SKM-1 (cell line): ENCODE results near the gene PLVAP.

Experiments used
- DNase-seq: peaks from one replicate; lab custom pipeline; 2025; ENCODE audit not compliant: unreplicated experiment; lab: John Stamatoyannopoulos, UW

The PLVAP gene

DNA sequence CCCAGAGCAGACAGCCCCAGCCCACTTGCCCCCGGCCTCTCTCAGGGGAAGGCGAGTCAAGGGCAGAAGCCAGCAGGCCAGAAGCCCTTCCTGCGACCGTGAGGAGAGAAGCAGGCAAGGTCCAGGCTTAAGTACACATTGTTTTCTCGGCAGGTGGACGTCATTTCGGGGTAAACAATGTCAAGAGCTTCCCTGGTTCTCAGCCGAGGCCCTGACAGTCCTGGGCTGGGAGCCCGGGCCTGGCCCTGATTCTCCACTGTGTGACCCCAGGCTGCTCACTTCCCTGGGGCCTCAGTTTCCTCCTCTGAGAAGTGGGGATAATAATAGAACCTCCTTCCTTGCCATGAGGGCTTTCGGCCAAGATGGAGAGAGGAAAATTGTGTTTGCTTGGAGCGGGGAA is 19.4 kb downstream of the PLVAP start:
- no peak for DNase-seq

DNA sequence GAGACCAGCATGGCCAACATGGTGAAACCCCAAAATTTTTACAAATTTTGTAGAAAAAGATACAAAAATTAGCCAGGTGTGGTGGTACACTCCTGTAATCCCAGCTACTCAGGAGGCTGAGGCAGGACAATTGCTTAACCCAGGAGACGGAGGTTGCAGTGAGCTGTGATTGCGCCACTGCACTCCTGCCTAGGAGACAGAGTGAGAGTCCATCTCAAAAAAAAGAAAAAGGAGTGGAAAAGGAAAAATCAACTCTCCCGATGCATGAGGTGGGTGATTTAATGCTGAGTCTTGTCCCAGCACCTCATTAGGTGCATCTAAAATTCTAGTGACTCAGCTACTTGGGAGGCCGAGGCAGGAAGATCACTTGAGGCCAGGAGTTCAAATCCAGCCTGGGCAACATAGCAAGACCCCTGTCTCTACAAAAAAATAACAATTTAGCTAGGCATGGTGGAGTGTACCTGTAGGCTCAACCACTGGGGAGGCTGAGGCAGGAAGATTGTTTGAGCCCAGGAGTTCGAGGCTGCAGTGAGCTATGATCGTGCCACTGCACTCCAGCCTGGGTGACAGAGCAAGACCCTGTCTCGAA is 20.0 kb downstream of the PLVAP start:
- DNase-seq = no peak

DNA sequence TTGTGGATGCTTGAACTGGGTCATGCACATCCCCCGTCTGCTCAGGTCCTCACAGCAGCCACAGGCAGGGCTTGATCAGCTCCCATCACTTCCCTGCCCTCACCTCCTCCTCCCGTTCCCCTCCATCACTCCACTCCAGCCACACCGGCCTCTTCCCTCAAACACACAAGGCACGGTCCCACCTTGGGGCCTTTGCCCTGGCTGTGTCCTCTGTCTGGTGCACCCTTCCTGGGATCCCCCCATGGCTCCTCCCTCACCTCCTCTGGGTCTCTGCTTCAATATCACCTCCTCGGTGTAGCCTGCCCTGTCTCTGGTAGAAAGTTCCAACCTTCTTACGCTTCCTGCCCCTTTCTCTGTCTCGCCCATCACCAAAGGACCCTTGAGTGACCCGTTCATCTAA is 23.8 kb downstream of the PLVAP start:
- no peak for DNase-seq

DNA sequence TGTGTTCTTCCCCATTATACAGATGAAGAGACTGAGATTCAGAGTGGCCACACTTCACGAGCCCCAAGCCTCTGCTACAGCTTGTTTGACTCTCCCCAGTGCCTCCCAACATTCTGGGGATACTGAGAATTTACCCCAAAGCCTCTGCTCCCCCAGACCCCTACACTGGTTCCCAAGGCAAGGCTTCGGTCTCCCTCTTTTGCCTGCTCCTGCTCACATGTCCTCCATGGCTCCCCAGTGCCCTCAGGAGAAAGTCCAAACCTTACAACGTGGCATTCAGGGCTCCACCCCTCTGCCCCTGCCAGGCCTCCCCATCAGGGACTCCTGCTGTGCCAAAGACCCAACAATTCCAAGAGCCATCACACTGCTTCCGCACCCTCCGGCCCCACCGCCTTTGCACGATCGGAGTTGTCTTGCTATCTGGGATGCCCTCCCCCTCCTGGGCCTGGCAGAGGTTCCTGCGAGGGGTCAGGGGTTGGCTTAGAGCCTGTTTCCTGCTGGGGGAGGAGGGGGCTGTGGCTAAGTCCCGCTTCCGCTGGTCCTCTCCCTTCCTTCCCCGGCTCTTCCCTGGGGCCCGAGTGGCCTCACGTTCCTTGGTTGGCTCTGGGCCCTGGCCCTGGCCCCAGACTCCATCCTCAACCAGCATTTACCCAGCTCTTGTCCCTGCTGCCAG is 24.4 kb downstream of the PLVAP start:
- DNase-seq = no peak

DNA sequence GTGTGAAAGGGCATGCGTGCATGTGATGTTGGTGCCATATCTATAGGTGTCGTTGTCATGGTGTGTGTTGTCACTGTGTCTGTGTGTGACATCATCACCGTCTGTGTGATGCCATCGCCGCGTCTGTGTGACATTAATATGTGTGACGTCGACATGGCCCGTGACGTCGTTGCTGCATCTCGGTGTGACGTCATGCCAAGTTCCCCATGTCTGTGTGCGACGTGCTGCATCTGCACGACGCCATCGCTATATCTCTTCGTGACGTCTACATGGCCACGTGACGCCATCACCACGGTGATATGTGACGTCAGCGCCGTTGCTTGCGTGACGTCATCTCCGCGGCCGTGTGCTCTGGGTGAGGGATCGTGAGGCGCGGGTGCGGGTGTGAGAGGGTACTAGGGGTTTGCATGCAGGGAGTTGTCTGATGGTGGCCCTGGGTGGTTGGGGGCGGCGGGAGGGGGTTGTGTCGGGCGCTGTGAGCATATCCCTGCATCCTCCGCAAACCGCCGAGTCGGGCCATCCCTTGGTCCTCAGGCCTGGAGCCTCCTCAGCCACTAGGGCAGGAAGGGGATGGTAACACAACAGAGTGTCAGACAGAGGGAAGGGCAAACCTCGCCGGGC is 25.2 kb downstream of the PLVAP start:
- no peak for DNase-seq

DNA sequence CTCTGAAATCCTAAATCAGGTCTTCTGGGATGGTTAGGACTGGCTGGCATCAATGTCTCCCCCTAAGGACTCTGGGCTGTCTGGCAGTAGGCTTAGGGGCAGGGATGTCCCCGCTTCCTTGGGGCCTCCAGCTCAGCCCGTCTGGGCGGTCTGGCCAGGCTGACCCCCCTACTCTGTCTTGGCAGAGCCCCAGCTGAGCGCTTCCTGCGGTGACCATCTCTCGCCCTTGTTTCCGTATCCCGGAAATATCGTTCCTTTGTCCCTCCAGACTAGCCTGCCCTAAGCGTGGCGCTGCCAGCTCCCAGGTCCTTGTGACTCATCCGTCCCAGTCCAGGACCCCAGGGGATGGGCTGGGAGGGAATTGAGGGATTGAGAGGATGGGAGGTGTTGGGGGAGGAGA is 28.4 kb downstream of the PLVAP start:
- no peak for DNase-seq

DNA sequence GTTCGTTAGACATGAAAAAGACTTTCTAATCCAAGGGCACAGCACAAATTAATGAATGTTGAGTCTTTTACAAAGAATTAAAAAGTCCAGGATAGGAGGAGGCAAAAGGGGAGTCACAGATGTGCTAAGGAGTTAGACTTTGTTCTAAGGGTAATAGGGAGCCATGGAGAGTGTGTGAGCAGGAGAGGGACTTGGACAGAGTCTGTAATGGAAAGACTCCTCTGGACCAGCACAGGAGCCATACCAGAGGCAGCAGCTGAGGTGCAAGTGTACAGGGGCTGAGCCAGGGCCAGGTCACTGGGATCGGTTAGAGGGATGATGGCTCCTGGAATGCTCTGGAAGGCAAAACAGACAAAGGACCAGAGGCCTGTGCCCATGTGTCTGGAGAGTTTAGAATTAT is 29.3 kb downstream of the PLVAP start:
- DNase-seq = no peak

DNA sequence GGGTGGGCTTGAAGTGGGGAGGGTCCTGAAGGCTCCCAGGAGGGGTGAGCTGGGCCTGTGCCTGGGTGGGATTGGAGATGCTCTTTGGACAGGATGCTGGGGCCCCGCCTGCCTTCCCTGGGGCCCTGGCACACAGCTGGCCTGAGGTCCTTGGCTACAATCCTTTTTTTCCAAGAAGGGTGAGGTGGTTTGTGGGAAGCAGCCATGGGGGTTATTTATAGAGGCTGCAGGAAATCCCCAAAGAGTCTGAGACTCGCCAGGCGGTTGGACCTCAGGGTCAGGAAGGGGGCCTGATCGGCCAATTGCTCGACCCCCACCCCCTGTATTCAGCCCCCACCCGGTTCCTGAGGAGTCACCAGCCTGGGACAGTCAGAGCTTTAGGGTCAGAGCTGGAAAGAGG is 29.8 kb downstream of the PLVAP start:
- DNase-seq = no peak

DNA sequence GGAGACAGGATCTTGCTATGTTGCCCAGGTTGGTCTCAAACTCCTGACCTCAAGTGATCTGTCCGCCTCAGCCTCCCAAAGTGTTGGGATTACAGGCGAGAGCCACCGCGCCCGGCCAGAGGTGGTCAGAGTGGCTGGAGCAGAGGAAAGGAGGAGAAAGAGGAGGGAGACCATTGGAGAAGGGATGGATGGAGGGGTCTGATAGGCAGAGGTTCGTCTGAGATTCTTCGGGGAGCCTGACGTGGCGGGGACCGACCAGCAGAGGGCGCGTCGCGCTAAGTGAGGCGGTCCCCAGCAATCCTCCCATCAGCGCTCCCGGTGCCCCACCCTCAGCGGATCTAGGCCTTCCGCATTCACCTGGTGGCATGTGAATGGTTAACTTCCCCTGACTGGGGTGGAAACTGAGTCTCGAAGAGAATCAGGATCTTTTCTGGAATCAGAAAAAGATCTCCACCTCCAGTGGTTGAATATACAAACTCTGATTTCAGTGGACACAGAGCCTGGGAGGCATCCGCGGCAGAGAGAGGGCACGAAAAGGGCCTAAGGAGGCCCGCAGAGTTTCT is 31.0 kb downstream of the PLVAP start:
- peak; percentile 12 for DNase-seq

DNA sequence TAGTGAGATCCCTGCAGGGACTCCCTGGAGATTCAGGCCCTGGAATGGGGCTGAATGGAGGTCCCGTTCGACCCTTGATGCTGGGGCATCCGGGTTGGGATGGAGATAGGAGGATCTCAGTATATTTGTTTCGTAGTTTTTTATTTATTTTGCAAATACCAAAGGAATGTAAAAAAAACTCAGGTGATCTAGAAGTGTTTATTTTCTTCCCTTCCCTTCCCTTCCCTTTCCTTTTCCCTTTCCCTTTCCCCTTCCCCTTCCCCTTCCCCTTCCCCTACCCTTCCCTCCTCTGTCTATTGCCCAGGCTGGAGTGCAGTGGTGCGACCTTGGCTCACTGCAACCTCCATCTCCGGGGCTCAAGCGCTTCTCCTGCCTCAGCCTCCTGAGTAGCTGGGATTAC is 35.3 kb downstream of the PLVAP start:
- no peak for DNase-seq

DNA sequence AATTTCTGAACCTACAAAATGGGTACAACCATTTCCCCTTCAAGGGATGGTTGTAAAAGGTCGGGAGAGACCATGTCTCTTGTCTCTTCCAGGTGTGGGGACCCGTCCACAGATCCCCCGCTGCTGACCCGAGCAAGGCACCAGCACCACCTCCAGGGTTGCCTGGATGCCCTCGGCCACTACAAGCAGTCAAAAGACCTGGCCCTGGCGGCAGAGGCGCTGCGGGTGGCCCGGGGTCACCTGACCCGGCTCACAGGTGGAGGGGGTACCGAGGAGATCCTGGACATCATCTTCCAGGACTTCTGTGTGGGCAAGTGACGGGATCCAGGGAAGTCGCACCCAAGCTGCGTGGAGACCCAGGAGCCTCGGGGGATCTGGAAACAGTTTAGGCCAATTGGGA is 35.8 kb downstream of the PLVAP start:
- DNase-seq = no peak

DNA sequence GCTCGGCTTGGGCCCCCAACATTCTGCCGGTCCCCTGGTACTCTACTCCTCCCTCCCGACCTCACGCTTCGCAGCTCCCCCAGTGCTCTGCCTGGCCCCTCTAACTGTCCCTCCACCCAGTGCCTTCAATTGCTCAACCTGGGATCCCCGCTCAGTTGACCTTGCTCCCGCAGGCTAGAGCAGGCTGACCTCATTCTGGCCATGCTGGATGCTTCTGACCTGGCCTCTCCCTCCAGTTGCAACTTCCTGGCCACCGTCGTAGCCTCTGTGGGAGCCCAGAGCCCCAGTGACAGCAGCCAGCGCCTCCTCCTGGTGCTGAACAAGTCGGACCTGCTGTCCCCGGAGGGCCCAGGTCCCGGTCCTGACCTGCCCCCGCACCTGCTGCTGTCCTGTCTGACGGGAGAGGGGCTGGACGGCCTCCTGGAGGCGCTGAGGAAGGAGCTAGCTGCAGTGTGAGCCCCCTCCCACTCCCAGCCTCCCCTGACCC is 36.2 kb downstream of the PLVAP start:
- DNase-seq = no peak

DNA sequence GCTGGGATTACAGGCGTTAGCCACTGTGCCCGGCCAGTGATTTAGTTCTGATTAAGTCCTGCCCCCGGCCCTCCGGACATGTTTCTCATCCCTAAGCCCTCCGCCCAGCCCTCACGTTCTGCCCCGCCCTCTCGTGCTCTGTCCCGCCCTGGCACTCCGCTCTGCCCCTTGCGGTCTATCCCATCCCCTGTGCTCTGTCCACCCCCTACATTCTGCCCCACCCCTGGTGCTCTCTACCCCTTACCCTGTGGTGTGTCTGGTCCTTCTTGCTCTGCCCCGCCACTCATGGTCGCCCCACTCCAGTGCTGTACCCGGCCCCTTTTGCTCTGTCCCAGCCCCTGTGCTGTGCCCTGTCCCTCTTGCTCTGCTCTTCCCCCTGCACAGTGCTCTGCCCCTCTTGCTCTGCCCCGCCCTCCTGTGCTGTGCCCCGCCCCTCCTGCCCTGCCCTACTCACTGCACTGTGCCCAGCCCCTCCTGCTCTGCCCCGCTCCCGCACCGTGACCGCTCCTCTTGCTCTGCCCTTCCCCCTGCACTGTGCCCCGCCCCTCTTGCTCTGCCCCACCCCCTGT is 36.8 kb downstream of the PLVAP start:
- DNase-seq = no peak

DNA sequence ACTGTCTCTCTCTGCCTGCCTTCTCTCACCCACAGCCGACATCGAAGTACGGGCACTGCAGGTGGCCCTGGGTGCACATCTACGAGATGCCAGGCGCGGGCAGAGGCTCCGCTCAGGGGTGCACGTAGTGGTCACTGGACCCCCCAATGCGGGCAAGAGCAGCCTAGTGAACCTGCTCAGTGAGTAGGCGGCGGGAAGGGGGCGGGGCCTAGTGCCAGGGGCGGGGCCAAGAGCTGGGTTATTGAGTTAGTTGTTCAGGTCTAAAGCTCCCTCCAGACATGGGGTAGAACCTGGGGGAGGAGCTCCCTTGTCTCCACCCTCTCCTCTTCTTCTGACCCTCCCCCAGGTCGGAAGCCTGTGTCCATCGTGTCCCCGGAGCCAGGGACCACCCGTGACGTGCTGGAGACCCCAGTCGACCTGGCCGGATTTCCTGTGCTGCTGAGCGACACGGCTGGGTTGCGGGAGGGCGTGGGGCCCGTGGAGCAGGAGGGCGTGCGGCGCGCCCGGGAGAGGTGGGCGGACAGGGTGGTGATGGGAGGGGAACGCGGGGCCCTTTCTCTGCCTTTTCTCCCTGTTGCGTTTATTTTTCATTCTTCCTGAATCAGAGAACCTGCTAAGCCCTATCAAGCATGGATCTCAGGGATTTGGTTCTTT is 37.9 kb downstream of the PLVAP start:
- DNase-seq = no peak

DNA sequence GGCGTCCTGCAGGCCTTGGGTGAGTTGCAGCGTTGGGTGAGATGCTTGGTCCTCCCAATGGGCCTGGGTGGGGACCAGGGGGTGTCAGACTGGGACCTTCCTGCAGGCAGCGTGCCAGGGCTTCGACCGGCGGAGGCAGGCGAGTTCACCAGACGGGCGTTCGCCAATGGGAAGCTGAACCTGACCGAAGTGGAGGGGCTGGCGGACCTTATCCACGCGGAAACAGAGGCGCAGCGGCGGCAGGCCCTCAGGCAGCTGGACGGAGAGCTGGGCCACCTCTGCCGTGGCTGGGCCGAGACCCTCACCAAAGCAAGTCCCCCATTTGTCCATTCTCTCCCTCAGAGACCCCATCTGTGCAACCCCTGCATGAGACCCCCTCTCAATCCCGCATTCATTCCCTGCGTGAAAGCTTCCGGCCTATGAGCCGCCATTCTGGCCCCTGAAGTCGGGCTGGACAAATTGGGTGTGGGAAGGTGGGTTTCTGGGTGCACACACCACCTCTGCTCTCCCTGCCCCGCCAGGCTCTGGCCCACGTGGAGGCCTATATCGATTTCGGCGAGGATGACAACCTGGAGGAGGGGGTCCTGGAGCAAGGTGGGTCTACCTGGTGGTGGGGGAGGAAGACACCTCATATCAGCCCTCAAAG is 38.6 kb downstream of the PLVAP start:
- no peak for DNase-seq

DNA sequence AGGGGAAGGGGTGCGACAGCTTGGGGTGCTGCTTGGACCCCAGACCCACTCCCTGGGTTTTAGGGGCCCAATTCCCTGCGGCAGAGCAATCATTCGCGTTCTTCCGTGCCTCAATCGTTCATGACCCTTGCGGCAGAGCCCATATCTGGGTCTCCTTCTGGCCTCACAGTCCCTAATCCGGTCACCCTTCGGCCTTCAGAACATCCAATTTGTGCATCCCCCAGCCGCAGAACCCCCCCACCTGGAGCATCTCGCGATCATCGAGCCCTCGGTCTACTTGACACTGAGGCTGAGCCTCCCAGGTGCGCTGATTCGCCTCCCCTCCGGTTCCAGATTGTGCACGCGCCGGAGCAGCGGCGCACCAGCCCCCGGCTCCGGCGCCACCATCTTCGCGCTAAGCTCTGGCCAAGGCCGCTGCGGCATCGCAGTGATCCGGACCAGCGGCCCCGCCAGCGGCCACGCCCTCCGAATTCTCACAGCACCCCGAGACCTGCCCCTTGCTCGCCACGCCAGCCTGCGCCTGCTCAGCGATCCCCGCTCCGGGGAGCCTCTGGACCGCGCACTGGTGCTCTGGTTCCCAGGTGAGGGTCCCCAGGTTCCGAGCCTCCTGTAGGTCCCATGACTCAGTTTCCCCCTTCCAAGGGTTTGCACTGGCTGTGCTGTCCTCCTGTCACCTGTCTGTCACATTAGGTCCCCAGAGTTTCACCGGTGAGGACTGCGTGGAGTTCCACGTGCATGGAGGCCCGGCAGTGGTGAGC is 39.3 kb downstream of the PLVAP start:
- DNase-seq = no peak

DNA sequence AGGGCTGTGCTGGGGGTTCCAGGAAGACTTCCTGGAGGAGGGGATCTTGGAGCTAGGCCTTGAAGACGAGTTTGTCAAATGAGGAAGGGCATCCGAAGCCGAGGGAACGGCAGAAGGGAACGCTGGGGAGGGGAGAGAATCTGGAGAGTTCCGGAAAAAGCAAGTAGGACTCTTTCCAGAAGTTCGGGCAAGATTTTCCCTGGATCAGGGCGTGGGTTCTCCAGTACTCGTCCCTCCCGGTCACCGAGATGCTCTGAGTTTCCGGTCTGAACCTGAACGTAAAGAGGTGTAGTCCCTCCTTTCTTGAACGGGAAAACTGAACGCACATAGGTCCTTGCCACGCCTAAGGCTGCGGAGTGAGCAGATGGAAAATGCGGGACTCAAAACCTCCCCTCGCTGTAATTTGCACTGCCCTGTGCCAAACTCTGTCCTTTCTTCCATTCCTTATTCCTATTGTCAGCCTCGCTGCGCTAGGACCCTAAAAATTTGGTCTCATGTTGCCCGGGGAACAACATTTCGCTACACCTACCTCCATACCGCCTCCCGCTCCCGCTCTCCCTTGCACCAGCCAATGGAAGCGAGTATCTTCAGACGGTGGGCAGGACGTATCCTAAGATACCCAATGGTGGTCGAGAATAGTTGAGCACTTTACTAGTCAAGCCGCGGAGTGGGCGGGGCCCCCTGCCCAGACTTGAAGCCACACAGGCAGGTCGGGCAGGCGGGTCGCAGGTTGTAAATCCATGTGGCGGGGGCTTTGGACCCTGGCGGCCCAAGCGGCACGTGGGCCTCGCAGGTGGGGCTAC is 40.1 kb downstream of the PLVAP start, which contains the start of gene GTPBP3:
Gene GTPBP3, plus strand, starts transcription at position 682 of the 803 bp plus-strand sequence. Its CDS starts 59 bp downstream, at position 741.
- peak; percentile 98 for DNase-seq

DNA sequence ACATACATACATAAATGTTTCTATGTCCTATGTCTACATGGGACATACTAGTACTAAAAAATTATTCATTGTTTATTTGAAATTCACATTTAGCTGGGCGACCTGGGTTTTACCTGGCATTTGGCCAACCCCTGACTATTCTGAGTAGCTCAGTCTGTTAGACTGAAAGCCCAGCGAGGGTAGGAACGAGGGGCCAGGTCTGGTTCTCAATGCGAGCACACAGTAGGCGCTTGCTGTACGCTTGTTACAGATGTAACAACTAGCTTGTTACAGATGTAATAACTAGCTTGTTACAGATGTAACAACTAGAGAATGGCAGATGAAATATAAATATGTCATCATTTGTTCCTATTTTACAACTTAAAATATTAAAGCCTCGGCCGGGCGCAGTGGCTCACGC is 41.6 kb downstream of the PLVAP start:
- no peak for DNase-seq
